Fibroblast of lung (primary cell): ENCODE results near the gene WDR59.

ENCODE experiments used
- EZH2 ChIP-seq: IDR thresholded peaks from 2 replicates; pipeline ENCODE4 v1.5.1; 2012; ENCODE audit warnings: low read length, control low read depth, mild to moderate bottlenecking; ENCODE audit errors: missing control alignments
- TF ChIP-seq, protein P1 (sequence below), 2 donors: IDR thresholded peaks in 1 of 2; conservative IDR thresholded peaks in 1 of 2; 1 replicate in 1 of 2; 2 replicates in 1 of 2; pipeline ENCODE4 v1.5.1; 2011 to 2012; ENCODE audit warnings: low read length in 2 of 2, control low read depth in 1 of 2, inconsistent platforms in 1 of 2, low read depth in 1 of 2, mild to moderate bottlenecking in 1 of 2

DNA sequence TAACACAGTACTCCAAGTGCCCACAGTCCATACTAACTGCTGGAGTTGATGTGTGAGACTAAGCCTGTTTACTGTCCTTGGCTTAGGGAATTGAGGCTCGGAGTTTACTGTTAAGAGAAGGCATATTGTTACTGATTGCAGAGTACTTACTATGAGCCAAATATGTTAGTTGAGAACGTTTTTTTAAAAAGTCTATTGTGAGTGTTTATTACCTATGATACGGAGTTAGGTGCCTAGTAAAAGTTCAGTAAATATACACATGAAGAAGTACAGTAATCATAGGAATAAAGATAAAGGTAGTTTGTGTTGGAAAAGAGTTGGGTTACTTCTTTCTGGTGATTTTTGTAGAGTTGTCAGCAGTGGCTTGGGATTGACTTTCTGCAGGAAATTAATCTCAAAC lies 39.3 kb upstream of the WDR59 start:
- TF ChIP-seq, protein P1, sequence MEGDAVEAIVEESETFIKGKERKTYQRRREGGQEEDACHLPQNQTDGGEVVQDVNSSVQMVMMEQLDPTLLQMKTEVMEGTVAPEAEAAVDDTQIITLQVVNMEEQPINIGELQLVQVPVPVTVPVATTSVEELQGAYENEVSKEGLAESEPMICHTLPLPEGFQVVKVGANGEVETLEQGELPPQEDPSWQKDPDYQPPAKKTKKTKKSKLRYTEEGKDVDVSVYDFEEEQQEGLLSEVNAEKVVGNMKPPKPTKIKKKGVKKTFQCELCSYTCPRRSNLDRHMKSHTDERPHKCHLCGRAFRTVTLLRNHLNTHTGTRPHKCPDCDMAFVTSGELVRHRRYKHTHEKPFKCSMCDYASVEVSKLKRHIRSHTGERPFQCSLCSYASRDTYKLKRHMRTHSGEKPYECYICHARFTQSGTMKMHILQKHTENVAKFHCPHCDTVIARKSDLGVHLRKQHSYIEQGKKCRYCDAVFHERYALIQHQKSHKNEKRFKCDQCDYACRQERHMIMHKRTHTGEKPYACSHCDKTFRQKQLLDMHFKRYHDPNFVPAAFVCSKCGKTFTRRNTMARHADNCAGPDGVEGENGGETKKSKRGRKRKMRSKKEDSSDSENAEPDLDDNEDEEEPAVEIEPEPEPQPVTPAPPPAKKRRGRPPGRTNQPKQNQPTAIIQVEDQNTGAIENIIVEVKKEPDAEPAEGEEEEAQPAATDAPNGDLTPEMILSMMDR (conservative IDR thresholded peaks at IDR 0.05 in 1 of 2, IDR thresholded peaks at IDR 0.05 in 1 of 2; ENCODE audit: low read depth in 1 of 2, low read length in 2 of 2): no peak
- TF ChIP-seq EZH2: no peak
